ENCODE results near the gene NFATC2IP.
"Not testable (repeated sequence)": the region's sequence is repeated elsewhere in the genome, so short reads cannot be mapped to it uniquely, and the experiment has no call there.

Gene NFATC2IP

DNA sequence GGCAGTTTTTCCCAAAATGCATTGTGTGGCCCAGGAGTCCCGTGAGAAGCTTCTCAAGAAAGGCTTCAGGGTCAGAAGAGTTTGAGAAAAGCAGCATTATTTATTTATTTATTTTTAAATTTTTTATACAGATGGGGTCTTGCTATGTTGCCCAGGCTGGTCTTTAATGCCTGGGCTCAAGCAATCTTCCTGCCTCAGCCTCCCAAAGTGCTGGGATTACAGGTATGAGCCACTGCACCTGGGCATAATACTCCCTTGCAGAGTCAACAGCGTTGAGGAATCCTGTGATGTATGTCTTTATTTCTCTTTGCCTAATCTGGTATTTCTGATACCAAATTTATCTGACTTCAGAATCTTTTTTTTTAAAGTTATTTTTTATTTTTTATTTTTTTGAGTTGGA is 49.3 kb downstream of the NFATC2IP start:
- TF ChIP-seq, protein P1, sequence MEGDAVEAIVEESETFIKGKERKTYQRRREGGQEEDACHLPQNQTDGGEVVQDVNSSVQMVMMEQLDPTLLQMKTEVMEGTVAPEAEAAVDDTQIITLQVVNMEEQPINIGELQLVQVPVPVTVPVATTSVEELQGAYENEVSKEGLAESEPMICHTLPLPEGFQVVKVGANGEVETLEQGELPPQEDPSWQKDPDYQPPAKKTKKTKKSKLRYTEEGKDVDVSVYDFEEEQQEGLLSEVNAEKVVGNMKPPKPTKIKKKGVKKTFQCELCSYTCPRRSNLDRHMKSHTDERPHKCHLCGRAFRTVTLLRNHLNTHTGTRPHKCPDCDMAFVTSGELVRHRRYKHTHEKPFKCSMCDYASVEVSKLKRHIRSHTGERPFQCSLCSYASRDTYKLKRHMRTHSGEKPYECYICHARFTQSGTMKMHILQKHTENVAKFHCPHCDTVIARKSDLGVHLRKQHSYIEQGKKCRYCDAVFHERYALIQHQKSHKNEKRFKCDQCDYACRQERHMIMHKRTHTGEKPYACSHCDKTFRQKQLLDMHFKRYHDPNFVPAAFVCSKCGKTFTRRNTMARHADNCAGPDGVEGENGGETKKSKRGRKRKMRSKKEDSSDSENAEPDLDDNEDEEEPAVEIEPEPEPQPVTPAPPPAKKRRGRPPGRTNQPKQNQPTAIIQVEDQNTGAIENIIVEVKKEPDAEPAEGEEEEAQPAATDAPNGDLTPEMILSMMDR (conservative IDR thresholded peaks at IDR 0.05; ENCODE audit: low read depth) = no peak
- CTCF ChIA-PET = interaction anchor here (0.7 kb wide), 2 partner anchors 18 to 851 kb away, joined by 3 to 5 read pairs; no protein-coding TSS in a partner anchor
- DNase-seq (ENCODE audit: low spot score) = no peak
- POLR2A ChIA-PET (ENCODE audit: low non-redundant PET) = no interaction called here
- no peak overlapping the region for H3K27ac ChIP-seq

DNA sequence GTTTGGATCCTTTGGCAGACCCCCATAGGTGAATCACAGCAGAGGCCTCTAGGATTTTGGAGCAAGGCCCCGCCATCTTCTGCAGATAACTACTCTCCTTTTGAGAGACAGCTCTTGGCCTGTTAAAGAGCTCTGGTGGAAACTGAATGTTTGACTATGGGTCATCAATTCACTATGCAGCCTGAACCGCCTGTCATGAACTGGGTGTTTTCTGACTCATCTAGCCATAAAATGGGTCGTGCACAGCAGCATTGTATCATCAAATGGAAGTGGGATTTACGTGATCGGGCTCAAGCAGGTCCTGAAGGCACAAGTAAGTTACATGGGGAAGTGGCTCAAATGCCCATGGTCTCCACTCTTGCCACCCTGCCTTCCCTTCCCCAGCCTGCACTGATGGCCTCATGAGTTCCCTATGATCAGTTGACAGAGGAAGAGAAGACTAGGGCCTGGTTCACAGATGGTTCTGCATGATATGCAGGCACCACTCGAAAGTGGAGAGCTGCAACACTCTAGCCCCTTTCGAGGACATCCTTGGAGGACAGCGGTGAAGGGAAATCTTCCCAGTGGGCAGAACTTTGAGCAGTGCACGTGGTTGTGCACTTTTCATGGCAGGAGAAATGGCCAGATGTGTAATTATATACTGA is 53.9 kb downstream of the NFATC2IP start:
- H3K27ac ChIP-seq; CTCF ChIA-PET; POLR2A ChIA-PET (ENCODE audit: low non-redundant PET); DNase-seq (ENCODE audit: low spot score): not testable (repeated sequence)

DNA sequence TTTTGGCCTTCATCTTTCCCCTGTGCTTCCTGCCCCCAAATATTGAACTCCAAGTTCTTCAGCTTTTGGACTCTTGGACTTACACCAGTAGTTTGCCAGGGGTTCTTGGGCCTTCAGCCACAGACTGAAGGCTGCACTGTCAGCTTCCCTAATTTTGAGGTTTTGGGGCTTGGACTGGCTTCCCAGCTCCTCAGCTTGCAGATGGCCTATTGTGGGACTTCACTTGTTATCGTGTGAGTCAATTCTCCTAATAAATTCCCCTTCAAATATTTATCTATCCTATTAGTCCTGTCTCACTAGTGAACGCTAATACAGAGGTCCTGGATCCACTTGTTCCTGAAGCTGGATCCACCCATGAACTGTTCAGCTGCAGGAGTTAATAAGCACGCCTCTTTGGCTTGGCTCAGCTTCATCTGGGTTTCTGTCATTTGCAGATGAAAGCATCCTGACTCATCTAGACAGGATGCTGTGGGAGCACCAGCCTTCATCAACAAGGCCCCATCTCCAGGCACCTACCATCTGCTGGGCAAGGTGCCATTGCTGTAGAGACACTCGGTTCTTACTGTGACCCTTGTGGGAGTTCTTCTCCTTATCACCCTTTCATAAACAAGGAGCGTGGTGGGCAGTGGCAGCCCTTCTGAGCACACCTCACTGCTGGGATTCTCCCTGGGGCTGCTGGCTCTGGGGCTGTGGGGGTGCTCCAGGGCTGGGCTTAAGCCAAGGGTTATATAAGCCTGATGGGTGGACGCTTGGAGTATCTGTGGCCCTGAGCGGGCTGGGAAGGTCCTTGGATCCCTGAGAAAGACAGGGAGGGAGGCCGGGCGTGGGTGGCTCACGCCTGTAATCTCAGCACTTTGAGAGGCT is 57.2 kb downstream of the NFATC2IP start:
- CTCF ChIA-PET = interaction anchor here (0.7 kb wide), 1 partner anchor 132 kb away, joined by 3 read pairs; no protein-coding TSS in a partner anchor
- POLR2A ChIA-PET (ENCODE audit: low non-redundant PET) = no interaction called here
- no peak overlapping the region for H3K27ac ChIP-seq
- DNase-seq (ENCODE audit: low spot score) = peak; percentile 12
- TF ChIP-seq, protein P1 (conservative IDR thresholded peaks at IDR 0.05; ENCODE audit: low read depth) = no peak

DNA sequence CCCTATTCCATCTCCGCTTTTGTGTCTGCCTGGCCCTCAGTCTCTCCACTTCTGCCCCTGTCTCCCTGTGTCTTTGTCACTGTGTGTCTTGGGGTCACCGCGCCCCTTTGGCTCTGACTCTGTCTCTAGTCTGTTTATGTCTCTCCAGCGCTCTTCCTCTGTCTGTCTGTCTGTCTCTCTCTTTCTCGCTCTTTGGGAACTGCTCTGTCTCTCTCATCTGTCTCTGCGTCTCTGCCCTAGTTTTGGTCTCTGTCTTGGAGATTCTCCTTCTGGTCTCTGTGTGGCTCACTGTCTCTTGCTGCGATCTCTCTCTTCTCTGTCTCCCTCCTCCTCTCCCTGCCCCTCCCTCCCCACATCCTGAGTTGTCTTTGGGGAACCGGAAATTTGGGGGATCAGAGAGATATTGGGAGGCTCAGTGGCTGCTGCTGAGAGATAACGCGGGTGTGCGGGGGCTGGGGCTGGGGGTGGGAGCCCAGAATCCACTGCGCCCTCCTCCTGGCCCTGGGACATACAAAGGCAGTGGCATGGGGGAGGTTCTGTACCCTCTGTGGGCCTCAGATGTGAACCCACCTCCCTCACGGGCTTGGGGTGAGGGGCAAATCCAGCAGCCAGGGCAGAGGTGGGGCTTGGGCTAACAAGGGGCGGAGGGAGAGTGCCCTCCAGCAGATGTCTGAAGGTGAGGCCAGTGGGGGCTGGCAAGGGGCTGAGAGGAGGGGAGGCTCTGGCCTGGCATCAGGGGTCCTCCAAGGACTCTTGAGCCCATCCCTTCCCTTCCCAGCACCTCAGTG is 58.5 kb downstream of the NFATC2IP start:
- no peak overlapping the region for H3K27ac ChIP-seq
- CTCF ChIA-PET = no interaction called here

DNA sequence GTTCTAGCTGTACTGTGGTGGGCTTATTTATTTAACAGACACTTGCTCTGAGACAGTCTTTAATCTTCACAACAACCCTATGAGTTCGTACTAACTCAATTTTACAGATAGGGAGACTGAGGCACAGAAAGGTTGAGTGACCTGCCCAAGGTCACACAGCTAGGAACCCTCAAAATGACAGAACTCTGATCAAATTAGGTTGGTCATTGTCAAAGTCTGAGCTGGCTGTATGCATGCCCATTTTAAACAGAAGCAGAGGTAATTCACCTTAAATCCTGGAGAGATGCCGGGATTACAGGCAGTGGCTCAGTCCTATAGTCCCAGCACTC is 59.1 kb downstream of the NFATC2IP start:
- H3K27ac ChIP-seq = no peak overlapping the region
- ChIA-PET POLR2A (ENCODE audit: low non-redundant PET) (no interaction called here), CTCF (no interaction called here)

More for the DNA sequence above, 58.5 kb downstream of the NFATC2IP start:
- POLR2A ChIA-PET (ENCODE audit: low non-redundant PET) = no interaction called here
- TF ChIP-seq, protein P1 (conservative IDR thresholded peaks at IDR 0.05; ENCODE audit: low read depth) = no peak
- DNase-seq (ENCODE audit: low spot score) = no peak

DNA sequence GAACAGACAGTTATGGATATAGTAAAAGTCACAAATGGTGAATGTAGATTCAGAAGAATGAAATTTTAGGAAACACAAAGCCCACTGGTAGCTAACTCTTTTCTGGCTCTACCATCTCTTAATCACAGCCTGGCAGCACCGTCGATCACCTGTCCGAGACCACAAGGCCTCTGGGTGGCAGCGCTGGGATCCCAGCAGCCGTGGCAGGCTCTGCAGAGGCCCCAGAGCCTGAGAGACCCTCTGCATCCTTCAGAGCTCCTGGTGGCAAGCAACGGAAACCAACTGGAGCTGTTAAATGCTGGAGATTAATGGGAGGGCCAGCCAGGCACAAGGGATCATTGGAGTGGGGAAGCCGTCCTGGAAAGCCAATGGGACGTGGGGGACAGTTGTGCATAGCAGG is 60.4 kb downstream of the NFATC2IP start:
- H3K27ac ChIP-seq = no peak overlapping the region
- TF ChIP-seq, protein P1 (conservative IDR thresholded peaks at IDR 0.05; ENCODE audit: low read depth) = no peak
- ChIA-PET CTCF (no interaction called here), POLR2A (ENCODE audit: low non-redundant PET) (no interaction called here)
- no peak for DNase-seq (ENCODE audit: low spot score)

More for the DNA sequence above, 59.1 kb downstream of the NFATC2IP start:
- no peak for DNase-seq (ENCODE audit: low spot score)
- TF ChIP-seq, protein P1 (conservative IDR thresholded peaks at IDR 0.05; ENCODE audit: low read depth) = no peak
